ENCODE data around the gene TMEM132C. TPM values are rescaled to one million over a fixed set of nuclear protein-coding genes. Genes with fewer than 3 reads are reported as not detected.

The TMEM132C gene
- total and polyA plus RNA-seq, 2 of the 13 experiments (the other 11 are each of a cell fraction or from before 2014, with no cell fraction given), result not detected

- no peak for DNase-seq (ENCODE audit: low spot score)
- H3K27me3 ChIP-seq (ENCODE audit: control insufficient read depth in 1 of 2, insufficient read depth in 2 of 2, low read length in 2 of 2), result peaks cover 0 to 12% of the 10 kb centered on the region in 2 experiments; a peak in 2 of 5 replicates
- intact Hi-C loops (cut with micrococcal nuclease; ENCODE audit: unreplicated experiment), result no loop called here
- no peak overlapping the region for H3K4me2 ChIP-seq (ENCODE audit: low read depth, low read length)
- no peak overlapping the region for H3K4me3 ChIP-seq (replicated peaks in 1 of 3; ENCODE audit: insufficient read depth in 1 of 3, low read depth in 2 of 3, low read length in 3 of 3)
- no peak overlapping the region for H2AFZ ChIP-seq (ENCODE audit: low read length)
- CTCF ChIA-PET (ENCODE audit: low intra/inter-chr PET ratio, low total read pairs), result no interaction called here
- H3K79me2 ChIP-seq (ENCODE audit: insufficient read depth, low read length), result no peaks in the 10 kb centered on the region
- H3K36me3 ChIP-seq (replicated peaks in 1 of 2; ENCODE audit: control insufficient read depth in 1 of 2, insufficient read depth in 2 of 2, low read length in 2 of 2), result no peaks in the 10 kb centered on the region
- no peak for TF ChIP-seq HHEX (CRISPR knock-in tag; IDR thresholded peaks at IDR 0.05)
- TF ChIP-seq, protein P1, sequence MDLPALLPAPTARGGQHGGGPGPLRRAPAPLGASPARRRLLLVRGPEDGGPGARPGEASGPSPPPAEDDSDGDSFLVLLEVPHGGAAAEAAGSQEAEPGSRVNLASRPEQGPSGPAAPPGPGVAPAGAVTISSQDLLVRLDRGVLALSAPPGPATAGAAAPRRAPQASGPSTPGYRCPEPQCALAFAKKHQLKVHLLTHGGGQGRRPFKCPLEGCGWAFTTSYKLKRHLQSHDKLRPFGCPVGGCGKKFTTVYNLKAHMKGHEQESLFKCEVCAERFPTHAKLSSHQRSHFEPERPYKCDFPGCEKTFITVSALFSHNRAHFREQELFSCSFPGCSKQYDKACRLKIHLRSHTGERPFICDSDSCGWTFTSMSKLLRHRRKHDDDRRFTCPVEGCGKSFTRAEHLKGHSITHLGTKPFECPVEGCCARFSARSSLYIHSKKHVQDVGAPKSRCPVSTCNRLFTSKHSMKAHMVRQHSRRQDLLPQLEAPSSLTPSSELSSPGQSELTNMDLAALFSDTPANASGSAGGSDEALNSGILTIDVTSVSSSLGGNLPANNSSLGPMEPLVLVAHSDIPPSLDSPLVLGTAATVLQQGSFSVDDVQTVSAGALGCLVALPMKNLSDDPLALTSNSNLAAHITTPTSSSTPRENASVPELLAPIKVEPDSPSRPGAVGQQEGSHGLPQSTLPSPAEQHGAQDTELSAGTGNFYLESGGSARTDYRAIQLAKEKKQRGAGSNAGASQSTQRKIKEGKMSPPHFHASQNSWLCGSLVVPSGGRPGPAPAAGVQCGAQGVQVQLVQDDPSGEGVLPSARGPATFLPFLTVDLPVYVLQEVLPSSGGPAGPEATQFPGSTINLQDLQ (CRISPR knock-in tag; IDR thresholded peaks at IDR 0.05), result no peak
- TF ChIP-seq FOXA1 (IDR thresholded peaks at IDR 0.05), result no peak
- TF ChIP-seq FOXA1 (CRISPR knock-in tag; IDR thresholded peaks at IDR 0.05), result no peak
- TF ChIP-seq ZNF501 (CRISPR knock-in tag; IDR thresholded peaks at IDR 0.05), result no peak
- TF ChIP-seq NR3C1 (CRISPR knock-in tag; IDR thresholded peaks at IDR 0.05), result no peak
- no peak for TF ChIP-seq POLR2G (IDR thresholded peaks at IDR 0.05; ENCODE audit: low read depth, low read length)
- no peak for TF ChIP-seq CEBPG (CRISPR knock-in tag; IDR thresholded peaks at IDR 0.05)
- TF ChIP-seq ZSCAN5A (CRISPR knock-in tag; IDR thresholded peaks at IDR 0.05; ENCODE audit: borderline replicate concordance), result no peak
- TF ChIP-seq KDM1A (CRISPR knock-in tag; IDR thresholded peaks at IDR 0.05), result no peak
- no peak for TF ChIP-seq ZSCAN20 (CRISPR knock-in tag; IDR thresholded peaks at IDR 0.05; ENCODE audit: borderline replicate concordance)
- TF ChIP-seq, protein P2, sequence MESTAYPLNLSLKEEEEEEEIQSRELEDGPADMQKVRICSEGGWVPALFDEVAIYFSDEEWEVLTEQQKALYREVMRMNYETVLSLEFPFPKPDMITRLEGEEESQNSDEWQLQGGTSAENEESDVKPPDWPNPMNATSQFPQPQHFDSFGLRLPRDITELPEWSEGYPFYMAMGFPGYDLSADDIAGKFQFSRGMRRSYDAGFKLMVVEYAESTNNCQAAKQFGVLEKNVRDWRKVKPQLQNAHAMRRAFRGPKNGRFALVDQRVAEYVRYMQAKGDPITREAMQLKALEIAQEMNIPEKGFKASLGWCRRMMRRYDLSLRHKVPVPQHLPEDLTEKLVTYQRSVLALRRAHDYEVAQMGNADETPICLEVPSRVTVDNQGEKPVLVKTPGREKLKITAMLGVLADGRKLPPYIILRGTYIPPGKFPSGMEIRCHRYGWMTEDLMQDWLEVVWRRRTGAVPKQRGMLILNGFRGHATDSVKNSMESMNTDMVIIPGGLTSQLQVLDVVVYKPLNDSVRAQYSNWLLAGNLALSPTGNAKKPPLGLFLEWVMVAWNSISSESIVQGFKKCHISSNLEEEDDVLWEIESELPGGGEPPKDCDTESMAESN (CRISPR knock-in tag; conservative IDR thresholded peaks at IDR 0.05), result no peak
- TF ChIP-seq ZNF792 (CRISPR knock-in tag; IDR thresholded peaks at IDR 0.05), result no peak
- TF ChIP-seq, protein P3, sequence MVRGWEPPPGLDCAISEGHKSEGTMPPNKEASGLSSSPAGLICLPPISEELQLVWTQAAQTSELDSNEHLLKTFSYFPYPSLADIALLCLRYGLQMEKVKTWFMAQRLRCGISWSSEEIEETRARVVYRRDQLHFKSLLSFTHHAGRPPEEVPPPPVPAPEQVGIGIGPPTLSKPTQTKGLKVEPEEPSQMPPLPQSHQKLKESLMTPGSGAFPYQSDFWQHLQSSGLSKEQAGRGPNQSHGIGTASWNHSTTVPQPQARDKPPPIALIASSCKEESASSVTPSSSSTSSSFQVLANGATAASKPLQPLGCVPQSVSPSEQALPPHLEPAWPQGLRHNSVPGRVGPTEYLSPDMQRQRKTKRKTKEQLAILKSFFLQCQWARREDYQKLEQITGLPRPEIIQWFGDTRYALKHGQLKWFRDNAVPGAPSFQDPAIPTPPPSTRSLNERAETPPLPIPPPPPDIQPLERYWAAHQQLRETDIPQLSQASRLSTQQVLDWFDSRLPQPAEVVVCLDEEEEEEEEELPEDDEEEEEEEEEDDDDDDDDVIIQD (CRISPR knock-in tag; IDR thresholded peaks at IDR 0.05; ENCODE audit: low read depth), result no peak
- TF ChIP-seq ZNF24 (IDR thresholded peaks at IDR 0.05), result no peak
- no peak for TF ChIP-seq SRY (CRISPR knock-in tag; IDR thresholded peaks at IDR 0.05)
- no peaks in the 10 kb centered on the region for H3K4me1 ChIP-seq (ENCODE audit: insufficient read depth, low read length)
- H3K9me3 ChIP-seq (ENCODE audit: low read length), result no peaks in the 10 kb centered on the region
- no peak for FAIRE-seq
- 14% methylated on average over 5 of the region's 5 CpGs for WGBS (ENCODE audit: low lambda C conversion rate)
- no TSS peak for BruUV-seq (replicated peaks)
- POLR2A ChIA-PET, result no interaction called here
- H3K27ac ChIP-seq (ENCODE audit: extremely low read length, insufficient read depth, low read length), result no peak overlapping the region
- H4K20me1 ChIP-seq (ENCODE audit: insufficient read depth, low read length), result no peaks in the 10 kb centered on the region
- in situ Hi-C loops (cut with HindIII; ENCODE audit: extremely low pct_ligation_motif_present, low pct_unique_long_range_greater_than_20kb), result no loop called here
- no peak overlapping the region for H3K9ac ChIP-seq (ENCODE audit: insufficient read depth, low read depth, low read length)
- ATAC-seq, result no peak
Measured at GRCh38 chr12:128455851-128456250, 188.9 kb downstream of the TMEM132C start.
